HepG2 (cell line): ENCODE data around the gene CEBPB. TPM values are rescaled to one million over a fixed set of nuclear protein-coding genes. Genes with fewer than 3 reads are reported as not detected.

Experiments used
- ADNP ChIP-seq: sonication (generic); formaldehyde crosslinking; IDR thresholded peaks from 2 replicates; pipeline ENCODE4 v1.4.0; 2020; ENCODE audit warnings: missing genetic modification reagents
- ATF5 ChIP-seq: sonication (generic); formaldehyde crosslinking; IDR thresholded peaks from 2 replicates; pipeline ENCODE4 v1.4.0; 2020; ENCODE audit warnings: mild to moderate bottlenecking, low read depth, missing genetic modification reagents
- CREBL2 ChIP-seq: sonication (generic); formaldehyde crosslinking; IDR thresholded peaks from 2 replicates; pipeline ENCODE4 v1.8.1; 2023; ENCODE audit warnings: missing genetic modification reagents, mild to moderate bottlenecking, borderline replicate concordance
- HBP1 ChIP-seq: IDR thresholded peaks from 2 replicates; pipeline ENCODE4 v1.6.1; 2016; ENCODE audit warnings: low read depth, control low read depth
- HOXA9 ChIP-seq: sonication (generic); formaldehyde crosslinking; IDR thresholded peaks from 2 replicates; pipeline ENCODE4 v1.8.1; 2022; ENCODE audit warnings: missing genetic modification reagents, mild to moderate bottlenecking, moderate library complexity, borderline replicate concordance
- PAX8 ChIP-seq: sonication (generic); formaldehyde crosslinking; IDR thresholded peaks from 2 replicates; pipeline ENCODE4 v1.8.0; 2022; ENCODE audit warnings: mild to moderate bottlenecking, missing genetic modification reagents, borderline replicate concordance
- POLR2AphosphoS5 ChIP-seq: IDR thresholded peaks from 2 replicates; pipeline ENCODE4 v1.6.1; 2012; ENCODE audit warnings: low read depth, low read length
- SCMH1 ChIP-seq: sonication (generic); formaldehyde crosslinking; IDR thresholded peaks from 2 replicates; pipeline ENCODE4 v1.9.0; 2021; ENCODE audit warnings: missing genetic modification reagents, mild to moderate bottlenecking, borderline replicate concordance
- TRAFD1 ChIP-seq: sonication (generic); formaldehyde crosslinking; IDR thresholded peaks from 2 replicates; pipeline ENCODE4 v1.5.1; 2020; ENCODE audit warnings: missing genetic modification reagents, mild to moderate bottlenecking, borderline replicate concordance
- ZBTB14 ChIP-seq: sonication (generic); formaldehyde crosslinking; IDR thresholded peaks from 2 replicates; pipeline ENCODE4 v1.4.0; 2020; ENCODE audit warnings: missing genetic modification reagents
- ZBTB4 ChIP-seq: sonication (generic); formaldehyde crosslinking; IDR thresholded peaks from 2 replicates; pipeline ENCODE4 v1.4.0; 2020; ENCODE audit warnings: missing genetic modification reagents, mild to moderate bottlenecking, borderline replicate concordance
- ZNF350 ChIP-seq: sonication (generic); formaldehyde crosslinking; IDR thresholded peaks from 2 replicates; pipeline ENCODE4 v1.4.0; 2020; ENCODE audit warnings: mild to moderate bottlenecking, low read depth, missing genetic modification reagents, borderline replicate concordance
- ZNF547 ChIP-seq: sonication (generic); formaldehyde crosslinking; IDR thresholded peaks from 2 replicates; pipeline ENCODE4 v1.5.1; 2020; ENCODE audit warnings: mild to moderate bottlenecking, missing genetic modification reagents
- ZNF674 ChIP-seq: sonication (generic); formaldehyde crosslinking; IDR thresholded peaks from 2 replicates; pipeline ENCODE4 v1.5.0; 2020; ENCODE audit warnings: low read depth, mild to moderate bottlenecking, missing genetic modification reagents
- ZNF737 ChIP-seq: sonication (generic); formaldehyde crosslinking; IDR thresholded peaks from 2 replicates; pipeline ENCODE4 v1.5.0; 2020; ENCODE audit warnings: missing genetic modification reagents, mild to moderate bottlenecking, borderline replicate concordance
- ZUFSP ChIP-seq: sonication (generic); formaldehyde crosslinking; IDR thresholded peaks from 2 replicates; pipeline ENCODE4 v1.9.0; 2021; ENCODE audit warnings: missing genetic modification reagents, mild to moderate bottlenecking, borderline replicate concordance
- polyA plus RNA-seq, 8 experiments: library from polyadenylated mRNA; depleted of rRNA in 3 of 8; stranded (reverse) in 7 of 8; unstranded in 1 of 8; fragments of >200 nt; fragmentation: Illumina TruSeq in 4 of 8; extraction: Trizol in 4 of 8; gene quantifications; 2 replicates each; pipeline versions ENCODE4 v1.2.1 to v1.2.3, GENCODE V29; 2011 to 2016; ENCODE audit warnings: low read depth in 4 of 8, missing spikeins in 1 of 8, mixed read lengths in 1 of 8; ENCODE audit not compliant: insufficient read depth in 1 of 8
- total RNA-seq, 5 experiments: library from RNA; depleted of rRNA; stranded (reverse); fragments of >200 nt; fragmentation: Illumina TruSeq; extraction: Trizol; gene quantifications; 2 replicates each; pipeline ENCODE4 v1.2.3, GENCODE V29; 2016; ENCODE audit warnings: low read depth in 1 of 5

CEBPB gene
- total and polyA plus RNA-seq, 2 of the 13 experiments (the other 11 are each of a cell fraction or from before 2014, with no cell fraction given), result 18.5 to 28.2 TPM

- peak; percentile 96; the same call in 1 of the 2 replicates for TF ChIP-seq ZBTB4 (CRISPR knock-in tag)
- peak; percentile 97 for TF ChIP-seq ZBTB14 (CRISPR knock-in tag)
- TF ChIP-seq PAX8, result peak; percentile 98; the same call in 1 of the 2 replicates
- TF ChIP-seq TRAFD1 (CRISPR knock-in tag), result peak; percentile 53; the same call in 1 of the 2 replicates
- no peak for TF ChIP-seq SCMH1 (CRISPR knock-in tag)
- TF ChIP-seq ZNF674 (CRISPR knock-in tag), result no peak
- TF ChIP-seq POLR2AphosphoS5, result peak; percentile 95
- TF ChIP-seq ATF5, result peak; percentile 98
- peak; percentile 98 for TF ChIP-seq ZNF547
- TF ChIP-seq ADNP (CRISPR knock-in tag), result peak; percentile 5; the same call in 1 of the 2 replicates
- TF ChIP-seq ZNF350 (CRISPR knock-in tag), result peak; percentile 83
- TF ChIP-seq HOXA9 (CRISPR knock-in tag), result peak; percentile 78
- peak; percentile 98 for TF ChIP-seq ZNF737
- TF ChIP-seq ZUFSP (CRISPR knock-in tag), result no peak
- TF ChIP-seq HBP1 (CRISPR knock-in tag), result peak; percentile 83
- peak; percentile 51; the same call in 1 of the 2 replicates for TF ChIP-seq CREBL2 (CRISPR knock-in tag)
Observed at GRCh38 chr20:50153500-50154377, 36.9 kb upstream of the CEBPB start, which contains the start of gene PEDS1 (continued).
